Activated CD4-positive, alpha-beta T cell treated with anti-CD3 and anti-CD28 coated beads, Interleukin-2, amount 10 ng/mL, durations not matched to agents 24 days and 14 days (primary cell): ENCODE measurements around the gene SFN. TPM values are rescaled to one million over a fixed set of nuclear protein-coding genes. Genes with fewer than 3 reads are reported as not detected.
"Not testable (repeated sequence)": the region's sequence is repeated elsewhere in the genome, so short reads cannot be mapped to it uniquely, and the experiment has no call there.

Experiments used
- DNase-seq: peaks from one replicate; pipeline ENCODE4 v3.0.0; 2022
- H3K27ac Mint-ChIP-seq: one replicate; pipeline ENCODE4 v1.8.0; 2022; ENCODE audit warnings: mild to moderate bottlenecking, mixed read lengths
- H3K27me3 Mint-ChIP-seq: one replicate; pipeline ENCODE4 v1.8.0; 2022; ENCODE audit warnings: mixed read lengths
- H3K36me3 Mint-ChIP-seq: one replicate; pipeline ENCODE4 v1.8.0; 2022; ENCODE audit warnings: low read depth, mild to moderate bottlenecking, mixed read lengths
- H3K4me1 Mint-ChIP-seq: one replicate; pipeline ENCODE4 v1.8.0; 2021; ENCODE audit warnings: mixed read lengths
- H3K4me3 Mint-ChIP-seq: one replicate; pipeline ENCODE4 v1.8.0; 2022; ENCODE audit warnings: mild to moderate bottlenecking, moderate library complexity, mixed read lengths
- H3K9me3 Mint-ChIP-seq: one replicate; pipeline ENCODE4 v1.8.0; 2021; ENCODE audit warnings: mixed read lengths
- intact Hi-C: fragments of 100-400 bp; cut with micrococcal nuclease; formaldehyde crosslinking; loops from one replicate; pipeline ENCODE4 v1.15.1; 2023
- total RNA-seq: library from RNA; stranded (reverse); gene quantifications from 2 replicates; pipeline ENCODE4 v1.2.3, GENCODE V29; 2022

Gene SFN
- total RNA-seq, 1 donor from 2014 or later: 0.47 TPM

- intact Hi-C loops: loop anchor here (2.0 kb wide), 3 partner anchors 21 to 139 kb away; no protein-coding TSS in a partner anchor
- Mint-ChIP-seq H3K4me1 (peaks cover 70% of the 10 kb centered on the region), H3K27ac (peak overlapping the region; percentile 92), H3K36me3 (peaks cover 77% of the 10 kb centered on the region), H3K27me3 (no peaks in the 10 kb centered on the region), H3K4me3 (peak overlapping the region; percentile 70), H3K9me3 (no peaks in the 10 kb centered on the region)
- peak; percentile 59 for DNase-seq
Measured at GRCh38 chr1:26831546-26832248, 31.3 kb upstream of the SFN start.

- intact Hi-C loops: loop anchor here (2.0 kb wide), 3 partner anchors 22 to 140 kb away; no protein-coding TSS in a partner anchor
- Mint-ChIP-seq H3K36me3 (peaks cover 75% of the 10 kb centered on the region), H3K27me3 (no peaks in the 10 kb centered on the region), H3K9me3 (no peaks in the 10 kb centered on the region), H3K4me3 (peak overlapping the region; percentile 70), H3K27ac (peak overlapping the region; percentile 92), H3K4me1 (peaks cover 69% of the 10 kb centered on the region)
- peak; percentile 61 for DNase-seq
Measured at GRCh38 chr1:26832249-26832960, 30.5 kb upstream of the SFN start.

DNA sequence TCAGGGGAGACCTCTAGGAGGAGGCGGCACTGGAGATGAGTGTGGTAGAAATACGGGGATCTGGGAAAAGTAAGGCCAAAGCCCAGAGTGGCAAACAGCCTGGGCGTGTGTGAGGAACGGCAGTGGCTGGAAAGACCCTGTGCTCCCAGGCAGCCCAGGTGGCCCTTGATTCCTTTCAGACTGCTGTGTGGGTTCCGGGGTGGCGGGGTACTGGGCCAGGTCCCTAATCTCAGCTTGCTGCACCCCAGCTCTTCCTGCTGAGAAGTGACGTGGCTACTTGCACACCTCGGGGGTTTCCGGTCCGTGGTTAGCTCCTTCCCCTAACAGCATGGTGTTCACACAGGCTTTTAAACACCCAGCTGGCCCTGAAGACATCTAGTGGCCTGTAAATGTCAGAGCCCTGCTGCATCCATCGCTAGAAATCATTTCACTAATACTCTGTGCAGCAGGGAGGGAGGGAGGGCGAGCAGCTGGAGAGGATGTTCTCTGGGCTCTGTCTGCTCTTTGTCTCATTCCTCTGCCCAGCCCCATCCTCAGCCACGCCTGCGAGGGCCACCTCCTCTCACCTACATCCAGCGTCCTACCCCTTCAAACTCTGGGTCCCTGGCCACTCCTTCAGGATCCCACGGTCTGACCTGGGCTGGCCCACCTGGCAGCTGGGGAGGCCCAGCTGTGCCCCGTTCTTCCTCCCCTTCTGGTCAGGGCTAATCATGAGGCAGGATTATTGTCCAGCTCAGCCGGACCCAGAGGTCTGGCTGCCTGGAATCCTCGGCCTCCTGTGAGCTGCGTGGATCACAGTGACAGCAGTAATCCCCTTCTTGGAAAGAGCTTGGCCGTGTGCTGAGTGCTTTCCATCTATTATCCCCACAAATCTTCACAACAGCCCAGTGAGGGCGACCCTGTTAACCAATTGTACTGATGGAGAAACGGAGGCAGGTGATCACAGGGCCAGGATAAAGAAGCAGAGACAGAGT lies 29.2 kb upstream of the SFN start:
- H3K4me1 Mint-ChIP-seq: peaks cover 66% of the 10 kb centered on the region
- no peaks in the 10 kb centered on the region for H3K27me3 Mint-ChIP-seq
- DNase-seq: peak; percentile 97
- peak overlapping the region; percentile 70 for H3K4me3 Mint-ChIP-seq
- intact Hi-C loops: loop anchor here (2.0 kb wide), 3 partner anchors 23 to 141 kb away; no protein-coding TSS in a partner anchor
- H3K36me3 Mint-ChIP-seq: peaks cover 74% of the 10 kb centered on the region
- H3K9me3 Mint-ChIP-seq: no peaks in the 10 kb centered on the region
- H3K27ac Mint-ChIP-seq: peak overlapping the region; percentile 92

DNA sequence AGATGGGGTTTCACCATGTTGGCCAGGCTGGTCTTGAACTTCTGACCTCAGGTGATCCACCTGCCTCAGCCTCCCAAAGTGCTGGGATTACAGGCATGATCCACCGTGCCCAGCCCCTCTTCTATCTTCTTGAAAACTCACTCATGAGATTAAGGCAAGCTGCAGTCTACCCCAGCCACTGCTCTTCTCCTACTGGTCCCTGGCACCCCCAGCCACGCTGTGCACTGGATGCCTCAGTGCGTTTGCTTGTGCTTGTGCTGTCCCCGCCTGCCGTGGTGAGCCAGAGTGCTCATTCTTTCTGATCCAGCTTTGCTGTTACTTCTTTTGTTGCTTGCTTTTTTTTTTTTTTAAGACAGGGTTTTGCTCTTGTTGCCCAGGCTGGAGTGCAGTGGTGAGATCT lies 25.3 kb upstream of the SFN start:
- H3K27ac Mint-ChIP-seq, H3K9me3 Mint-ChIP-seq, H3K27me3 Mint-ChIP-seq, H3K4me3 Mint-ChIP-seq, DNase-seq, intact Hi-C loops: not testable (repeated sequence)
- H3K4me1 Mint-ChIP-seq: peaks cover 37% of the 10 kb centered on the region
- peaks cover 70% of the 10 kb centered on the region for H3K36me3 Mint-ChIP-seq

DNA sequence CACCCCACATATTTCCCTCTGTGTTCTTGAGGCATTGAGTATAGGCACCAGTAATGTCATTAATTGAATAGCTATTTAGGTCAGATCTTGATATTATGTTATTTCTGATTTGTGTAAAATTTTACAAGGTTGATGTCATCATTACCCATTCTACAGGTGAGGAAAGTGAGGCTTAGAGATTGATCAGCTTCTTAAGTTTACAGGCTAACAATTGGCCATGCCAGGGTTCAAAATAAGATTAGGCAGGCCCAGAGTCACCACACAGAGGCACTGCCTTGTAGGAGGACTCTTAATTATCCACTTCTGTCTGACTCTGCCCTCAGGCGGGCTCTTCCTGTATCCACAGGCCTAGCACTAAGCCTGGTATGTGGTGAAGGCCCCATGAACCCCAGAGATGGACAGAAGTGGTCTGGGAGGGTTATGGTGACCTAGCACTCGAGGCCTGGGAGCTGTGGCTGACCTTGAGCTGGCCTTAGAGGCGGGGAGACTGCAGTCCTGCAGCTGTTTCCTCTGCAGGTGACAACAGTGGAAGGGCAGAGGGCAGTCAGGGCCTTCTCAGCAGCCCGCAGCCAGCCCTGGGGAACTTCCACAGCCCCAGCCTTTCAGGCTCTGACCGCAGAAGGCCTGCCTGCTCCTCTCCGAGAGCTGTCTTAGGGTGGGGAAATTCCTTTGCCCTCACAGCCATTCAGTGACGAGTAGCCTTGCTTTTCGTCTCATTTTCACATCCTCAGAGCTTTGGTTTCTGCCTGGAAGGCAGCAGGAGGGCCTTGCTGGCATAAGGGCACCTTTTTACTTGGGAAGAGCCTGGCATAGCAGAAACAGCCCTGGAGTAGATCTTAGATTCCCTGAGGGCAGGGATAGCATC lies 24.2 kb upstream of the SFN start:
- Mint-ChIP-seq H3K27ac (peak overlapping the region; percentile 70), H3K4me3 (no peak overlapping the region), H3K36me3 (peaks cover 65% of the 10 kb centered on the region)

GRCh38 chr1:26839339-26839722 lies 23.6 kb upstream of the SFN start:
- H3K4me1 Mint-ChIP-seq: peaks cover 21% of the 10 kb centered on the region
- DNase-seq: no peak
- no peaks in the 10 kb centered on the region for H3K9me3 Mint-ChIP-seq
- no peak overlapping the region for H3K4me3 Mint-ChIP-seq
- H3K27me3 Mint-ChIP-seq: no peaks in the 10 kb centered on the region
- H3K27ac Mint-ChIP-seq: peak overlapping the region; percentile 70
- intact Hi-C loops: no loop called here
- peaks cover 65% of the 10 kb centered on the region for H3K36me3 Mint-ChIP-seq

More for the DNA sequence above, 24.2 kb upstream of the SFN start:
- Mint-ChIP-seq H3K4me1 (peaks cover 27% of the 10 kb centered on the region), H3K9me3 (no peaks in the 10 kb centered on the region), H3K27me3 (no peaks in the 10 kb centered on the region)
- intact Hi-C loops: no loop called here
- peak; percentile 75 for DNase-seq

GRCh38 chr1:26839779-26840178 lies 23.2 kb upstream of the SFN start:
- Mint-ChIP-seq H3K9me3 (no peaks in the 10 kb centered on the region), H3K4me1 (peaks cover 20% of the 10 kb centered on the region), H3K27ac (no peak overlapping the region), H3K36me3 (peaks cover 65% of the 10 kb centered on the region), H3K4me3 (no peak overlapping the region), H3K27me3 (no peaks in the 10 kb centered on the region)
- DNase-seq: no peak
- intact Hi-C loops: no loop called here

DNA sequence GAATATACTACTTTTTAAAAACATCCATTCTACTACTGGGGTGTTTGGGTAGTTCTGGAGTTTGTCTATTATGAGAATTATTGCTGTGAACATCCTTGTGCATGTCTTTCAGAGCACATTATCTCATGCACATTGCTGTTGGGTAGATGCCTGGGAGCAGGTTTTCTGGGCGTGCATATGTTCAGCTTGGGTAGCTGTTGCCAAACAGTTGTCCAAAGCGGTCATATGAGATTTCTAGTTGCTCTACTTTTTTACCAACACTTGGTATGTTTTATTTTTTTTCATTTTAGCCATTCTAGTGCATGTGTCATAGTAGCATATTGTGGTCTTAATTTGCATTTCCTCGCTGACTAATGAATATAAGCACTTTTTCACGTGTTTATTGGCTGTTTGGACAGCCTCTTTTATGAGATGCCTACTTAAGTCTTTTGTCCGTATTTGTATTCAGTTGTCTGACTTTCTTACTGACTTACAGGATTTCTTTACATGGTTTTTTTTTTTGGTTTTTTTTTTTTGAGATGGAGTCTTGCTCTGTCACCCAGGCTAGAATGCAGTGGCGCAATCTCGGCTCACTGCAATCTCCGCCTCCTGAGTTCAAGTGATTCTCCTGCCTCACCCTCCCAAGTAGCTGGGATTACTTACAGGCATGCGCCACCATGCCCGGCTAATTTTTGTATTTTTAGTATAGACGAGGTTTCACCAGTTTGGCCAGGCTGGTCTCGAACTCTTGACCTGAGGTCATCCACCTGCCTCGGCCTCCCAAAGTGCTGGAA lies 18.3 kb upstream of the SFN start:
- H3K27ac Mint-ChIP-seq: no peak overlapping the region
- H3K4me3 Mint-ChIP-seq: no peak overlapping the region
- peaks cover 50% of the 10 kb centered on the region for H3K36me3 Mint-ChIP-seq
- H3K9me3 Mint-ChIP-seq: no peaks in the 10 kb centered on the region
- intact Hi-C loops: no loop called here
- DNase-seq: no peak
- H3K27me3 Mint-ChIP-seq: no peaks in the 10 kb centered on the region
- H3K4me1 Mint-ChIP-seq: peaks cover 7% of the 10 kb centered on the region

GRCh38 chr1:26847826-26848225 lies 15.1 kb upstream of the SFN start:
- H3K36me3 Mint-ChIP-seq: peaks cover 63% of the 10 kb centered on the region
- H3K4me3 Mint-ChIP-seq, DNase-seq, H3K4me1 Mint-ChIP-seq, H3K9me3 Mint-ChIP-seq, intact Hi-C loops, H3K27me3 Mint-ChIP-seq, H3K27ac Mint-ChIP-seq: not testable (repeated sequence)

DNA sequence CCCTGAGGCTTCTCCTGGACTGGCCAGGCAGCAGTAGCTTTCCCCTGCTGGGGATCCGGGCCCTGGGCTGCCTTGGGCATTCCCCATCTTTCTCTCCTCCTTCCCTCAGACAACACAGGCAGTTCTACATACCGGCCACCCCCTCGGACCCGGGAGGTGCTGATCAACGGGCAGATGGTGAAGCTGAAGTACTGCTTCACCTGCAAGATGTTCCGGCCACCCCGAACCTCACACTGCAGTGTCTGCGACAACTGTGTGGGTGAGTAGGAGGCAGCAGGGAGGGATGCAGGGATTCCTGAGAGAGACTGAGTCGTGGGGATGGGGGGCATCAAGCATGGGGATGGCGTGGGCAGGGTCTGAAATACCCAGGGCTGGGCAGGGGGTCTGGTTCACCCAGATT lies 14.4 kb upstream of the SFN start:
- H3K27me3 Mint-ChIP-seq: no peaks in the 10 kb centered on the region
- no peaks in the 10 kb centered on the region for H3K9me3 Mint-ChIP-seq
- H3K36me3 Mint-ChIP-seq: peaks cover 65% of the 10 kb centered on the region
- H3K27ac Mint-ChIP-seq: no peak overlapping the region
- DNase-seq: no peak
- intact Hi-C loops: no loop called here
- peaks cover 9% of the 10 kb centered on the region for H3K4me1 Mint-ChIP-seq
- H3K4me3 Mint-ChIP-seq: no peak overlapping the region

GRCh38 chr1:26848941-26849774 lies 13.8 kb upstream of the SFN start:
- no peaks in the 10 kb centered on the region for H3K9me3 Mint-ChIP-seq
- peaks cover 63% of the 10 kb centered on the region for H3K36me3 Mint-ChIP-seq
- no peak overlapping the region for H3K27ac Mint-ChIP-seq
- H3K4me1 Mint-ChIP-seq: peaks cover 9% of the 10 kb centered on the region
- peak; percentile 55 for DNase-seq
- intact Hi-C loops: no loop called here
- no peaks in the 10 kb centered on the region for H3K27me3 Mint-ChIP-seq
- no peak overlapping the region for H3K4me3 Mint-ChIP-seq
